Kidney (tissue), 14 donors: ENCODE measurements around the gene EN1. TPM values are rescaled to one million over a fixed set of nuclear protein-coding genes. Genes with fewer than 3 reads are reported as not detected.

Experiments
- DNase-seq, 5 donors: peaks; one replicate each; pipeline ENCODE4 v3.0.0-alpha.2; 2013 to 2020
- FAIRE-seq: peaks from 2 replicates; lab custom pipeline; 2012; peaks lifted over from hg19 to GRCh38; lab: Jason Lieb, UNC
- H3K27ac ChIP-seq, 2 donors: one replicate each; pipeline ENCODE4 v1.7.0; 2013; ENCODE audit warnings: low read depth in 2 of 2, low read length in 2 of 2, inconsistent platforms in 1 of 2
- H3K27me3 ChIP-seq: one replicate; pipeline ENCODE4 v1.7.1; 2013; ENCODE audit warnings: low read length, inconsistent platforms; ENCODE audit not compliant: control insufficient read depth, insufficient read depth
- H3K36me3 ChIP-seq, 3 donors: one replicate each; pipeline versions ENCODE4 v1.7.0 to v1.7.1; 2013; ENCODE audit warnings: low read length in 3 of 3, control low read depth in 1 of 3, inconsistent platforms in 1 of 3; ENCODE audit not compliant: insufficient read depth in 3 of 3, control insufficient read depth in 2 of 3
- H3K4me1 ChIP-seq, 3 donors: one replicate each; pipeline versions ENCODE4 v1.7.0 to v1.7.1; 2013; ENCODE audit warnings: low read length in 3 of 3, inconsistent platforms in 1 of 3, low read depth in 1 of 3; ENCODE audit not compliant: control insufficient read depth in 2 of 3, insufficient read depth in 2 of 3
- H3K4me3 ChIP-seq, 3 donors: one replicate each; pipeline versions ENCODE4 v1.7.0 to v1.8.1; 2013; ENCODE audit warnings: low read length in 3 of 3, control low read depth in 1 of 3, inconsistent platforms in 1 of 3
- H3K9ac ChIP-seq, 3 donors: one replicate each; pipeline versions ENCODE4 v1.7.0 to v1.7.1; 2013; ENCODE audit warnings: low read length in 3 of 3, control low read depth in 1 of 3, inconsistent platforms in 1 of 3
- H3K9me3 ChIP-seq, 3 donors: one replicate each; pipeline versions ENCODE4 v1.7.0 to v1.7.1; 2013; ENCODE audit warnings: low read length in 3 of 3, control low read depth in 1 of 3, inconsistent platforms in 1 of 3; ENCODE audit not compliant: control insufficient read depth in 2 of 3, insufficient read depth in 1 of 3
- CTCF ChIP-seq: IDR thresholded peaks from 3 replicates; pipeline ENCODE4 v1.5.1; 2012; ENCODE audit warnings: mild to moderate bottlenecking, moderate library complexity, borderline replicate concordance; ENCODE audit not compliant: insufficient read depth; ENCODE audit errors: extremely low read depth
- intact Hi-C: fragments of 100-400 bp; cut with DNase I; formaldehyde crosslinking; loops from one replicate; pipeline ENCODE4 v1.11.1; 2022
- polyA plus RNA-seq: library from polyadenylated mRNA; stranded (reverse); fragments of 350-450 nt; fragmentation: Illumina TruSeq; extraction: RNeasy Lipid Tissue Mini Kit (QIAGEN cat#74804); gene quantifications from one replicate; pipeline ENCODE4 v1.2.3, GENCODE V29; 2014; ENCODE audit warnings: low read depth, low replicate concordance; ENCODE audit not compliant: insufficient read depth
- total RNA-seq: library from RNA; stranded (reverse); fragmentation: NEBNext Ultra II Directional; extraction: Animal tissue kit (Norgen Biotek cat#: 25700); gene quantifications from one replicate; pipeline ENCODE4 v1.2.1, GENCODE V29; 2021
- donor health status: control.
- donor health status: control.
- donor health status: control.
- donor health status: control.
- donor health status: control.
- donor health status: DM: yes; HTN: yes; CAD: no.
- donor health status: Normal renal cell carcinoma (clear cell type).

EN1 gene
- total and polyA plus RNA-seq, 2 donors from 2014 or later, result 0.16 TPM; not detected in 1

GRCh38 chr2:118830118-118830517 is 17.3 kb downstream of the EN1 start:
- no peak overlapping the region for H3K4me3 ChIP-seq
- H3K27me3 ChIP-seq, result peaks cover 62% of the 10 kb centered on the region
- no peaks in the 10 kb centered on the region for H3K9me3 ChIP-seq
- no peaks in the 10 kb centered on the region for H3K36me3 ChIP-seq
- intact Hi-C loops, result no loop called here
- H3K9ac ChIP-seq, result no peak overlapping the region
- peaks cover 0 to 1% (median 0%) of the 10 kb centered on the region in 3 donors for H3K4me1 ChIP-seq
- TF ChIP-seq CTCF, result no peak
- peak in 1 of 5 donors; percentile 5 for DNase-seq
- no peak for FAIRE-seq
- no peak overlapping the region for H3K27ac ChIP-seq

GRCh38 chr2:118826093-118826492 is 21.4 kb downstream of the EN1 start:
- Histone ChIP-seq H3K36me3 (no peaks in the 10 kb centered on the region), H3K4me3 (no peak overlapping the region), H3K9me3 (no peaks in the 10 kb centered on the region), H3K9ac (no peak overlapping the region), H3K27ac (no peak overlapping the region), H3K4me1 (no peaks in the 10 kb centered on the region), H3K27me3 (peaks cover 29% of the 10 kb centered on the region)
- FAIRE-seq (no peak), DNase-seq (no peak)
- intact Hi-C loops, result no loop called here
- TF ChIP-seq CTCF, result no peak

GRCh38 chr2:118823633-118824032 is 23.8 kb downstream of the EN1 start:
- H3K4me3 ChIP-seq, result no peak overlapping the region
- TF ChIP-seq CTCF, result no peak
- no peaks in the 10 kb centered on the region for H3K9me3 ChIP-seq
- intact Hi-C loops, result no loop called here
- FAIRE-seq (no peak), DNase-seq (peak in 1 of 5 donors; percentile 13)
- peaks cover 18% of the 10 kb centered on the region for H3K27me3 ChIP-seq
- no peaks in the 10 kb centered on the region for H3K36me3 ChIP-seq
- H3K27ac ChIP-seq, result no peak overlapping the region
- no peaks in the 10 kb centered on the region for H3K4me1 ChIP-seq
- H3K9ac ChIP-seq, result no peak overlapping the region

- no peaks in the 10 kb centered on the region for H3K36me3 ChIP-seq
- FAIRE-seq, result no peak
These were observed 24.9 kb downstream of the EN1 start for GRCh38 chr2:118822572-118822971.

More at GRCh38 chr2:118822572-118822971, 24.9 kb downstream of the EN1 start:
- H3K27me3 ChIP-seq, result peaks cover 13% of the 10 kb centered on the region
- no peak overlapping the region for H3K27ac ChIP-seq
- no peak for TF ChIP-seq CTCF
- intact Hi-C loops, result no loop called here
- H3K9me3 ChIP-seq, result no peaks in the 10 kb centered on the region
- no peak overlapping the region for H3K9ac ChIP-seq
- no peaks in the 10 kb centered on the region for H3K4me1 ChIP-seq
- no peak overlapping the region for H3K4me3 ChIP-seq
- no peak for DNase-seq
